DMS 273 (cell line): ENCODE results near the gene PTPN22.
"Not testable (repeated sequence)": the region's sequence is repeated elsewhere in the genome, so short reads cannot be mapped to it uniquely, and the experiment has no call there.

ENCODE experiments used
- DNase-seq: peaks from one replicate; lab custom pipeline; 2025; ENCODE audit not compliant: unreplicated experiment; lab: John Stamatoyannopoulos, UW

PTPN22 gene

GRCh38 chr1:113854234-113854633 is 17.3 kb downstream of the PTPN22 start:
- no peak for DNase-seq

GRCh38 chr1:113852694-113853093 is 18.8 kb downstream of the PTPN22 start:
- not testable (repeated sequence) for DNase-seq

GRCh38 chr1:113850127-113850796 is 21.2 kb downstream of the PTPN22 start:
- DNase-seq, result no peak

- DNase-seq, result no peak
Observed at GRCh38 chr1:113849072-113849471, 22.4 kb downstream of the PTPN22 start.

- no peak for DNase-seq
Observed at GRCh38 chr1:113846391-113847035, 25.0 kb downstream of the PTPN22 start.

- DNase-seq, result no peak
Observed at GRCh38 chr1:113836534-113836933, 35.0 kb downstream of the PTPN22 start.

- DNase-seq, result peak; percentile 77
Observed at GRCh38 chr1:113835686-113836290, 35.7 kb downstream of the PTPN22 start.

- DNase-seq, result no peak
Observed at GRCh38 chr1:113834716-113835115, 36.8 kb downstream of the PTPN22 start.

- DNase-seq, result no peak
Observed at GRCh38 chr1:113830039-113830438, 41.5 kb downstream of the PTPN22 start.

- DNase-seq, result no peak
Observed at GRCh38 chr1:113821916-113822315, 49.6 kb downstream of the PTPN22 start.

GRCh38 chr1:113818578-113818977 is 52.9 kb downstream of the PTPN22 start:
- no peak for DNase-seq

GRCh38 chr1:113813218-113813617 is 58.3 kb downstream of the PTPN22 start:
- DNase-seq, result no peak

- DNase-seq, result peak; percentile 48
Observed at GRCh38 chr1:113812661-113813135, 58.8 kb downstream of the PTPN22 start.

GRCh38 chr1:113811888-113812660 is 59.4 kb downstream of the PTPN22 start, which contains the start of gene RSBN1:
Gene RSBN1, minus strand, starts transcription at chr1:113812476. Its CDS starts 64 bp downstream, at chr1:113812412.
- DNase-seq, result peak; percentile 100

- peak; percentile 83 for DNase-seq
Observed at GRCh38 chr1:113811156-113811887, 60.2 kb downstream of the PTPN22 start.

GRCh38 chr1:113809670-113810602 is 61.6 kb downstream of the PTPN22 start:
- no peak for DNase-seq

- no peak for DNase-seq
Observed at GRCh38 chr1:113808450-113809195, 62.9 kb downstream of the PTPN22 start.

GRCh38 chr1:113805639-113806038 is 65.9 kb downstream of the PTPN22 start:
- no peak for DNase-seq

- no peak for DNase-seq
Observed at GRCh38 chr1:113805256-113805531, 66.3 kb downstream of the PTPN22 start.
